Neural crest cell (in vitro differentiated cells): ENCODE results near the gene KLK11. TPM values are rescaled to one million over a fixed set of nuclear protein-coding genes. Genes with fewer than 3 reads are reported as not detected.

Experiments used
- DNase-seq: peaks from one replicate; pipeline ENCODE4 v3.0.0; 2021; ENCODE audit warnings: low read depth, mixed read lengths, low spot score
- H3K27ac Mint-ChIP-seq: one replicate; pipeline ENCODE4 v1.8.0; 2021; ENCODE audit warnings: mild to moderate bottlenecking, mixed read lengths; ENCODE audit not compliant: unreplicated experiment
- H3K27me3 Mint-ChIP-seq: 2 replicates; pipeline ENCODE4 v1.8.0; 2021; ENCODE audit warnings: low read depth, mild to moderate bottlenecking, mixed read lengths
- H3K36me3 Mint-ChIP-seq: 2 replicates; pipeline ENCODE4 v1.8.0; 2021; ENCODE audit warnings: low read depth, mild to moderate bottlenecking, mixed read lengths
- H3K4me1 Mint-ChIP-seq: 2 replicates; pipeline ENCODE4 v1.8.0; 2021; ENCODE audit warnings: mixed read lengths
- H3K4me3 Mint-ChIP-seq: one replicate; pipeline ENCODE4 v1.8.0; 2021; ENCODE audit warnings: mild to moderate bottlenecking, mixed read lengths
- H3K9me3 Mint-ChIP-seq: 2 replicates; pipeline ENCODE4 v1.8.0; 2021; ENCODE audit warnings: mixed read lengths
- CTCF ChIP-seq: fragments of 200-600 bp; sonication (generic); conservative IDR thresholded peaks from 2 replicates; pipeline ENCODE4 v1.5.0; 2021; ENCODE audit warnings: antibody characterized with exemption, mild to moderate bottlenecking
- total RNA-seq: library from RNA; stranded (reverse); gene quantifications from 2 replicates; pipeline ENCODE4 v1.2.1, GENCODE V29; 2021

Gene KLK11
- total RNA-seq, 1 donor from 2014 or later: not detected

GRCh38 chr19:51024924-51025323 is 1.5 kb downstream of the KLK11 start:
- no peak for TF ChIP-seq CTCF
- Mint-ChIP-seq H3K9me3 (no peaks in the 10 kb centered on the region), H3K27ac (no peak overlapping the region), H3K36me3 (no peaks in the 10 kb centered on the region), H3K4me1 (no peaks in the 10 kb centered on the region), H3K27me3 (peaks cover 61% of the 10 kb centered on the region), H3K4me3 (no peak overlapping the region)
- no peak for DNase-seq

- no peak for DNase-seq
- Mint-ChIP-seq H3K27me3 (peaks cover 67% of the 10 kb centered on the region), H3K4me3 (no peak overlapping the region), H3K36me3 (no peaks in the 10 kb centered on the region), H3K4me1 (no peaks in the 10 kb centered on the region), H3K9me3 (no peaks in the 10 kb centered on the region), H3K27ac (no peak overlapping the region)
- TF ChIP-seq CTCF: no peak
Measured at GRCh38 chr19:51023946-51024345, 2.5 kb downstream of the KLK11 start.

DNA sequence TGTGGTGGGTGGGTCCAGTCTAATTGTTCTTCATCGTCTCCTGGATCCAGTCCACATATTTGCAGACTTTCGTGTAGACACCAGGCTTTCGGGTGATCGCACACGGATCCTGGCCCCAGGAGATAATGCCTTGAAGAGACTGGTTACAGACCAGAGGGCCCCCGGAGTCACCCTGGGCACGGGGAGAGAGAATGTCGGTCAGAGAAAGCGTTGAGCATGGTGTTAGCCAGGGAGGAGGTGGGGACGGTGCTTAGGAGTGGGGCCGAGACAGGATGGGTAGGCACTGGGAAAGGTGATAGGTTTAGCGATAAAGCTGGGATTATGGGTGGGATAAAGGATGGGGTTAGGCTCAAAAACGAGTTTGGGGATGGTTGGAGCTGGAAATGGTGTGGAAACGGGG is 3.9 kb downstream of the KLK11 start:
- no peak overlapping the region for H3K27ac Mint-ChIP-seq
- H3K27me3 Mint-ChIP-seq: peaks cover 77% of the 10 kb centered on the region
- H3K4me1 Mint-ChIP-seq: peaks cover 7% of the 10 kb centered on the region
- no peaks in the 10 kb centered on the region for H3K36me3 Mint-ChIP-seq
- H3K9me3 Mint-ChIP-seq: no peaks in the 10 kb centered on the region
- DNase-seq: no peak
- no peak overlapping the region for H3K4me3 Mint-ChIP-seq
- no peak for TF ChIP-seq CTCF

- Mint-ChIP-seq H3K27me3 (peaks cover 85% of the 10 kb centered on the region), H3K9me3 (no peaks in the 10 kb centered on the region), H3K4me3 (peak overlapping the region; percentile 59), H3K4me1 (peaks cover 12% of the 10 kb centered on the region), H3K27ac (no peak overlapping the region), H3K36me3 (no peaks in the 10 kb centered on the region)
- no peak for DNase-seq
- peak; percentile 76 for TF ChIP-seq CTCF
Measured at GRCh38 chr19:51020988-51021651, 5.3 kb downstream of the KLK11 start.

- Mint-ChIP-seq H3K36me3 (no peaks in the 10 kb centered on the region), H3K4me3 (no peak within 1 kb of the TSS), H3K27me3 (peaks cover 93% of the 10 kb centered on the region), H3K4me1 (peaks cover 12% of the 10 kb centered on the region), H3K27ac (no peak within 1 kb of the TSS), H3K9me3 (no peaks in the 10 kb centered on the region)
- DNase-seq: no peak
- TF ChIP-seq CTCF: no peak
Measured at GRCh38 chr19:51019544-51019925, 6.9 kb downstream of the KLK11 start, which contains the start of gene KLK10. KLK10 (minus strand) TSS chr19:51019709; CDS start chr19:51019130, 579 bp downstream.
